GM18867 (cell line): ENCODE measurements around the gene PCDHGB5.
"Not testable (repeated sequence)": the region's sequence is repeated elsewhere in the genome, so short reads cannot be mapped to it uniquely, and the experiment has no call there.

ENCODE experiments used
- ATAC-seq: cut with Tn5 transposase; IDR thresholded peaks from one replicate; pipeline ENCODE4 v1.9.1; 2021; ENCODE audit warnings: mild to moderate bottlenecking, moderate library complexity; ENCODE audit not compliant: unreplicated experiment

PCDHGB5 gene

GRCh38 chr5:141409598-141410306 is 12.0 kb downstream of the PCDHGB5 start:
- ATAC-seq = no peak

DNA sequence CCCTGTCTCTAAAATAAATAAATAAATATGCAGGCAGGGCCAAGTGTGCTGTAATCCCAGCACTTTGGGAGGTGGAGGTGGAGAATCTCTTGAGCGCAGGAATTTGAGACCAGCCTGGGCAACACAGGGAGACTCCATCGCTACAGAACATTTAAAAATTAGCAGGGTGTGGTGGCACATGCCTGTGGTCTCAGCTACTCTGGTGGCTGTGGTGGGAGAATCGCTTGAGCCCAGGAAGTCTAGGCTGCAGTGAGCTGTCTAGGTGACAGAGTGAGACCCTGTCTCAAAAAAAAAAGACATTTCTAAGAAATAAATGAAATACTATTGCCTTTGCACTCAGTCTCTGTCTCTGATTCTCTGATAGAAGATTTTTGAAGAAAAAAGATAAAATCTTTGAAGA is 13.8 kb downstream of the PCDHGB5 start:
- ATAC-seq = no peak

DNA sequence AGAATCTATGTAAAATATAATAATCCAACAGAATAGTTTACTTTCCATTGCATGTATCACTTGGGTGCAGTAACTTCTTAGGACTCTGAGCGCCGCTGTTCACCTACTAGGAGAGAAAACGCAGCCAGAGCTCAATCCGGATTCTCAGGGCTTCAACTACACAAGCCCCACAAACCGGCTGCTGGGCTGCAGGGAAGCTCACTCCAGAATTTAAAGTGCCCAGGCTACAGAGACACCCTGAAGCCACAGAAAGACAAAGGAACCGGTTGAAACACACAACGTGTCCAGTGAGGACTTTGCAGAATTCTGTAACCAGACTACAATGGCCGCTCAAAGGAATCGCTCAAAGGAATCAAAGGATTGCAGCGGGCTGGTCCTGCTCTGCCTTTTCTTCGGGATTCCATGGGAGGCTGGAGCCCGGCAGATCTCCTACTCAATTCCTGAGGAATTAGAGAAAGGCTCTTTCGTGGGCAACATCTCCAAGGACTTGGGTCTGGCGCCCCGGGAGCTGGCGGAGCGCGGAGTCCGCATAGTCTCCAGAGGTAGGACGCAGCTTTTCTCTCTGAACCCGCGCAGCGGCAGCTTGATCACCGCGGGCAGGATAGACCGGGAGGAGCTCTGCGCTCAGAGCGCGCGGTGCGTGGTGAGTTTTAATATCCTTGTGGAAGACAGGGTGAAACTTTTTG is 15.2 kb downstream of the PCDHGB5 start, which contains the start of gene PCDHGA10:
Gene PCDHGA10, plus strand, starts transcription at position 134 of the 686 bp plus-strand sequence. Its CDS starts 189 bp downstream, at position 323.
- ATAC-seq = peak; percentile 84

- ATAC-seq = no peak
Measured at GRCh38 chr5:141413540-141414069, 15.9 kb downstream of the PCDHGB5 start.

DNA sequence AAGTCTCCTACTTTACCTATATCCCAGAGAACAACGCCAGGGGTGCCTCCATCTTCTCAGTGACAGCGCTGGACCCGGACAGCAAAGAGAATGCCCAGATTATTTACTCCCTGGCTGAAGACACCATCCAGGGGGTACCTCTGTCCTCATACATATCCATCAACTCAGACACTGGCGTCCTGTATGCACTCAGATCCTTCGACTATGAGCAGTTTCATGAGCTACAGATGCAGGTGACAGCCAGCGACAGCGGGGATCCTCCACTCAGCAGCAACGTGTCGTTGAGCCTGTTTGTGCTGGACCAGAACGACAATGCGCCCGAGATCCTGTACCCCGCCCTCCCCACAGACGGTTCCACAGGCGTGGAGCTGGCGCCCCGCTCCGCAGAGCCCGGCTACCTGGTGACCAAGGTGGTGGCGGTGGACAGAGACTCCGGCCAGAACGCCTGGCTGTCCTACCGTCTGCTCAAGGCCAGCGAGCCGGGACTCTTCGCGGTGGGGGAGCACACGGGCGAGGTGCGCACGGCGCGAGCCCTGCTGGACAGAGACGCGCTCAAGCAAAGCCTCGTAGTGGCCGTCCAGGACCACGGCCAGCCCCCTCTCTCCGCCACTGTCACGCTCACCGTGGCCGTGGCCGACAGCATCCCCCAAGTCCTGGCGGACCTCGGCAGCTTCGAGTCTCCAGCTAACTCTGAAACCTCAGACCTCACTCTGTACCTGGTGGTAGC is 17.0 kb downstream of the PCDHGB5 start:
- ATAC-seq = not testable (repeated sequence)

DNA sequence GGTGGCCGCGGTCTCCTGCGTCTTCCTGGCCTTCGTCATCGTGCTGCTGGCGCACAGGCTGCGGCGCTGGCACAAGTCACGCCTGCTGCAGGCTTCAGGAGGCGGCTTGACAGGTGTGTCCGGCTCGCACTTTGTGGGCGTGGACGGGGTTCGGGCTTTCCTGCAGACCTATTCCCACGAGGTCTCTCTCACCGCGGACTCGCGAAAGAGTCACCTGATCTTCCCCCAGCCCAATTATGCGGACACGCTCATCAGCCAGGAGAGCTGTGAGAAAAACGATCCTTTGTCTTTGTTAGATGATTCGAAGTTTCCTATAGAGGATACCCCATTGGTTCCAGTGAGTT is 17.5 kb downstream of the PCDHGB5 start:
- not testable (repeated sequence) for ATAC-seq

- ATAC-seq = peak; percentile 57
Measured at GRCh38 chr5:141417494-141418172, 19.9 kb downstream of the PCDHGB5 start, which contains the start of gene PCDHGB7. Gene PCDHGB7 (plus strand): TSS chr5:141417677. CDS start chr5:141417860, 183 bp downstream.

- no peak for ATAC-seq
Measured at GRCh38 chr5:141419074-141419880, 21.5 kb downstream of the PCDHGB5 start.

DNA sequence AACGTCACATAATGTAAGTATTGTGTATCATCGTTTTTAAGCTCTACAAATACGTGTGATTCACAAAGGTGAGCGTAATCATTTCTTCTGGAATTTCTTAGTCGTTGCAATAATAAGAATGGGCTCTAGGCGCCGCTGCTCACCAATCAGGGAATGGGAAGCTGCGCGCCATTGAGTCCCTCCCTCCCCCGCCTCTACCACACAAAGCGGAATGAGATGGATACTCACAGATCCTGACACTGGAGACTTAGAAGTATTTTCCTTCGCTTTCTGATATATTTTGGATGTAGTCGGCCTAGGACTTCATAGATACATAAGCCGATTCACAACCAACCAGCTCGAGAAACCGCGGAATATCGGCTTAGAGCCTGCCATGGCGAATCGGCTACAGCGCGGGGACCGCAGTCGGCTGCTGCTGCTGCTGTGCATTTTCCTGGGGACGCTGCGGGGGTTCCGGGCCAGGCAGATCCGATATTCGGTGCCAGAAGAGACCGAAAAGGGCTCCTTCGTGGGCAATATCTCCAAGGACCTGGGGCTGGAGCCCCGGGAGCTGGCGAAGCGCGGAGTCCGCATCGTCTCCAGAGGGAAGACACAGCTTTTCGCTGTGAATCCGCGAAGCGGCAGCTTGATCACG is 23.2 kb downstream of the PCDHGB5 start, which contains the start of gene PCDHGA11:
Gene PCDHGA11, plus strand, starts transcription at position 197 of the 634 bp plus-strand sequence. Its CDS starts 177 bp downstream, at position 374.
- no peak for ATAC-seq

GRCh38 chr5:141421489-141421855 is 23.7 kb downstream of the PCDHGB5 start:
- ATAC-seq = no peak

DNA sequence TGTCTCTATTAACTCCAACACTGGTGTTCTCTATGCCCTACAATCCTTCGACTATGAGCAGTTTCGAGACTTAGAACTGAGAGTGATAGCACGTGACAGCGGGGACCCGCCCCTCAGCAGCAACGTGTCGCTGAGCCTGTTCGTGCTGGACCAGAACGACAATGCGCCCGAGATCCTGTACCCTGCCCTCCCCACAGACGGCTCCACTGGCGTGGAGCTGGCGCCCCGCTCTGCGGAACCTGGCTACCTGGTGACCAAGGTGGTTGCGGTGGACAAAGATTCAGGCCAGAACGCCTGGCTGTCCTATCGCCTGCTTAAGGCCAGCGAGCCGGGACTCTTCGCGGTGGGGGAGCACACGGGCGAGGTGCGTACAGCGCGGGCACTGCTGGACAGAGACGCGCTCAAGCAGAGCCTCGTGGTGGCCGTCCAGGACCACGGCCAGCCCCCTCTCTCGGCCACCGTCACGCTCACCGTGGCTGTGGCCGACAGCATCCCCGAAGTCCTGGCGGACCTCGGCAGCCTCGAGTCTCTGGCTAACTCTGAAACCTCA is 25.1 kb downstream of the PCDHGB5 start:
- no peak for ATAC-seq

GRCh38 chr5:141427783-141428426 is 30.2 kb downstream of the PCDHGB5 start:
- ATAC-seq = no peak

DNA sequence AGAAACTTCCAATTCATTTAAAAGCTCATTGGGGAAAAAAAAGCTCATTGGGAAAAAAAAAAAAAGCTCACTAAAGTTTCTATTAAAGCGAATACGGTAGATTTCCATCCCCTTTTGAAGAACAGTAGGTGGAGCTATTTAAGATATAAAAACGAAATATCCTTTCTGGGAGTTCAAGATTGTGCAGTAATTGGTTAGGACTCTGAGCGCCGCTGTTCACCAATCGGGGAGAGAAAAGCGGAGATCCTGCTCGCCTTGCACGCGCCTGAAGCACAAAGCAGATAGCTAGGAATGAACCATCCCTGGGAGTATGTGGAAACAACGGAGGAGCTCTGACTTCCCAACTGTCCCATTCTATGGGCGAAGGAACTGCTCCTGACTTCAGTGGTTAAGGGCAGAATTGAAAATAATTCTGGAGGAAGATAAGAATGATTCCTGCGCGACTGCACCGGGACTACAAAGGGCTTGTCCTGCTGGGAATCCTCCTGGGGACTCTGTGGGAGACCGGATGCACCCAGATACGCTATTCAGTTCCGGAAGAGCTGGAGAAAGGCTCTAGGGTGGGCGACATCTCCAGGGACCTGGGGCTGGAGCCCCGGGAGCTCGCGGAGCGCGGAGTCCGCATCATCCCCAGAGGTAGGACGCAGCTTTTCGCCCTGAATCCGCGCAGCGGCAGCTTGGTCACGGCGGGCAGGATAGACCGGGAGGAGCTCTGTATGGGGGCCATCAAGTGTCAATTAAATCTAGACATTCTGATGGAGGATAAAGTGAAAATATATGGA is 32.8 kb downstream of the PCDHGB5 start, which contains the start of gene PCDHGA12:
Gene PCDHGA12, plus strand, starts transcription at position 176 of the 782 bp plus-strand sequence. Its CDS starts 253 bp downstream, at position 429.
- peak; percentile 86 for ATAC-seq

GRCh38 chr5:141431286-141431685 is 33.5 kb downstream of the PCDHGB5 start:
- peak; percentile 53 for ATAC-seq

GRCh38 chr5:141432308-141432707 is 34.6 kb downstream of the PCDHGB5 start:
- not testable (repeated sequence) for ATAC-seq

- not testable (repeated sequence) for ATAC-seq
Measured at GRCh38 chr5:141432726-141433125, 35.0 kb downstream of the PCDHGB5 start.

DNA sequence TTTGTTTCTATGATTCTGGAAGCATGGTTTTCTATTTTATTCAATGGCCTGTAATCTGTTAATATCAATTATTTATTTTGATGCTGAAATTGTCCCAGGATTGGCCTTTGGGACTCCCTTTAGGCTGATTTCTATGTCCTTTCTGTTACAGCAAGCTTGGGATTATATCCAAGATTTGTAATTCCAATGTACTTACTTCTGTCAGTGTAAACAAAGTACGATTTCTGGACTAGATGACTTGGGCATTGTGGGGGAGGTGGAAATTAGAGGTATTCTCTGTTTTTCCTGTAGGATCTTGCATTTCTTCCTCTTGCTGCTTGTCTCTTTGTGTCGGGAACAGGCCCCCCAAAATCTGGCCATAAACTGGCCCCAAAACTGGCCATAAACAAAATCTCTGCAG is 36.3 kb downstream of the PCDHGB5 start:
- ATAC-seq = no peak

GRCh38 chr5:141437221-141437620 is 39.5 kb downstream of the PCDHGB5 start:
- ATAC-seq = no peak
